ENCODE measurements around the gene MYO1B.
A peak's percentile ranks its signal among the peaks of the same experiment; 100 is the strongest.
"Not testable (repeated sequence)": the region's sequence is repeated elsewhere in the genome, so short reads cannot be mapped to it uniquely, and the experiment has no call there.

MYO1B gene

DNA sequence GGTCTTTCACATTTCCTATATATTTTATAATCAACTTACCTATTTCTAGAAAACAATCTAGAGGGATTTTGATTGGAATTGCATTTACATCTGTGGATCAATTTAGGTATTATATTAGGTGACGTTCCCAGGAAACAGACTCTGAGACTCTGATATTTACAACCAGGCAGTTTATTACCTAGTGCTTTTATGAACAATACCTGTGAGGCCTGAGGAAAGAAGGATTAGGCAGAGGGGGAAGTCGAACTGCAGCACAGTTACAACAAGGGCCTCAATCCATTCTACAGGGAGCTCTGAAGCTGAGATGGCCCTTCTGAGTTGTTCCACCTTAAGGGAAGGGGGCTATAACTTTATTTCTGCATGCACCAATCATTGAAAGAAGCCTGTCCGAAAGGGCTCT, 206.9 kb downstream of the MYO1B start:
- DNase-seq (ENCODE audit: low read depth, low spot score): no peak

DNA sequence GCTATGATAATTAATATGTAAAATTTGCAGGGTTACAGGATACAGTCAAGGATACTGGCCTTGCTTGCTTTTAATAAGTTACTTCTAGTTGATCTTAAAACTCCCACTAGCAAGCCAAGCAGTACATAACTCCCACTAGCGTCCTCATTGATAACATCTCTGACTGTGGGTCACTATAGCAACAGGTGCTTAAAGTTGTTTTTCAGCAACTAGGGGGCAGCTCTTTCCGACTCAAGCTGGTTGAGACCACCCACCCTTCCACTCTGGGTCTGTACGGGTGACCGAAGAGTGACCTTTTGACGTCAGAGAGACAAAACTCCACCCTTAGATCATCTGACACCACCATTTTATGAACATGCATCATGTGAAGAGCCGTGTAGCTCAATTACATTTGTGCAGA, 208.6 kb downstream of the MYO1B start:
- no peak for DNase-seq (ENCODE audit: low read depth, low spot score)

DNA sequence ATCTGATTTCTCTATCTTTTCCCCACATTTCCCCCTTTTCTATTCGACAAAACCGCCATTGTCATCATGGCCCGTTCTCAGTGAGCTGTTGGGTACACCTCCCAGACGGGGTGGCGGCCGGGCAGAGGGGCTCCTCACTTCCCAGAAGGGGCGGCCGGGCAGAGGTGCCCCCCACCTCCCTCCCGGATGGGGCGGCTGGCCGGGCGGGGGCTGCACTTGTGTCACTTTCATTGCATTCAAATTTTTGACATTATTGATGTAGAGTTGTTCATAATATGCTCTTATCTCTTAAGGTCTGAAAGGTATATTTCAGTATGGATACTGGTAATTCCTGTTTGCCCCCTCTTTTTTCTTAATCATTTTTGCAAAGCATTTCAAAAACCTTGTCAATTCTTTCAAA, 211.3 kb downstream of the MYO1B start:
- not testable (repeated sequence) for DNase-seq (ENCODE audit: low read depth, low spot score)

DNA sequence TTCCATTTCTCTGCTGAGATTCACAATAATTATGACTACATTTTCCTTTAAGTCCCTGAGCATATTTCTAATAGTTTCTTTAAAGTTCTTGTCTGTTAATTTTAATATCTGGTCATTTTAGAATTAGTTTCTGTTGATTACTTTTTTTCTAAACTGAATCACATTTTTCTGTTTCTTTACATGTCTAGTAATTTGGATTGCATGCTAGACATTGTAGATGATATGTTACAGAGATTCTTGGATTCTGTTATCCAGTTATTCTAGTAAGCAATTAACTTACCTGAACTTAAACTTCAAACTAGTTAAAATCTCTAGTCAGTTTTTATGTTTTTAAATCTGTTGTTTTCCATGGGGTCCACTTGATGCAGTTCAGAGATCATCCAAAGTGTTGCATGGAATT, 214.0 kb downstream of the MYO1B start:
- no peak for DNase-seq (ENCODE audit: low read depth, low spot score)

DNA sequence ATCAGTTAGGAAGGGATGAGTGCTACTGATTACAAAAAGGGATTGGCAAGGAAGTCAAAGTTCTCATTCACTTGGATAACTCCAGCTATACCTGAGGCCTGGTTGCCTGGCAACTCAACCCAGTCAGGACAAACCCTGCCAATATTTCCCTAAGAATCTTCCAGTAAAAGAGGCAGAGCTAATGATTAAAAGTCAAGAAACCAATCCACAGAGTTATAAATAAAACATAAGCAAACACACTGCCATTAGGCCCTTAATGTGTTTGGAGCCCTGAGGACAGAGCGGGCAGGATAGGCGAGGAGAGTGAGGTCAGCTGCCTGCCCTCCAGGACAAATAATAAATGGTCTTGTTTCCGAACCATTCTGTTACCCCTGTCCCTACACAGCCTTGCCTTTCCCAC, 217.2 kb downstream of the MYO1B start:
- DNase-seq (ENCODE audit: low read depth, low spot score): peak; percentile 30

DNA sequence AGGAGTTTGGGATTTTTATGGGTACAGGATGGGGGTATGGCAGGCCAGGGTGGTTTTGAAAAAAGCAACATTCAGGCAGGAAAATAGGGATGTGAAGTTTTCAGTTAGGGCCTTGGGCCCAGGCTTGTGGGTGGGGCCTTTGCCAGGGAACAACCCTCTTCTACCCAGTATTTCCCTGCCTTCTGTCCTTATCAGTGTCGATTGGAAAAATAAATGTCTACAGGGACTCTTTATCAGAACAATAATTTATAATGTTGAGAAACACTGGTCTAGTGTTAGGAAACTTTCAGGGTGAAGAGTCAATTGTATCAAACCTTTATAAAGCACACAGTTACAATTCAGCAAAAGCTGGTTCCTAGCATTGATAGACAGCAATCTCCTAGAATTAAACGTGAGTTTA, 218.6 kb downstream of the MYO1B start:
- DNase-seq (ENCODE audit: low read depth, low spot score): no peak

DNA sequence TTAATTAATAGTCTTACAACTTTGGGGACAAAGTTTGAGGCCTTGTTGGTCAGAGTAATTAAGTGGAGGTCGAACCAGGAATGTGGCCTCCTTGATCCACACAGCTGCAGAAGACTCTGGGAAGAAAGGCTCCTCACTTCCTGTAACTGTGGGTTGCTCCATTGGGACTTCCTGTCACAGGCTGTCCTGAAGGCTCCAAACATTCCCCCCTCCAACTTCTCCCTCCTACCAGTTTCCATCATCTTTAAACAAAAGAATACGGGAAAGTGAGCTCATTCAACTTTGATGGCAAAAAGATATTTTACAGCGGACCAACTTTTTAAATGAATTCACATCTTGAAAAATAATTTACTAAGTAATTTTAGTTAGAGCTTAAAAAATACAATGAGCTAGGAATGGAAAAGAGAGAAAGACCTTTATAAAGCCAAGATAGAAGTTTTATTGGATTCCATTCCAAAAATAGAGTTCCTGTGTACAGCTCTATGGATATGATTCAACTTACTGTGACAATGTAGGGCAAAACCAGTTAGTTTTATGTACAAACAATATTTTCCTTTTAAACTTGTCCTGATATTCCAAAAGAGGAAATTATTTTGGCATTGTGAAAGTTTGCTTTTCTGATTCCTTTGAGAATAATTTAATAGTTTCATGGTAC, 220.7 kb downstream of the MYO1B start:
- DNase-seq (ENCODE audit: low read depth, low spot score): no peak

DNA sequence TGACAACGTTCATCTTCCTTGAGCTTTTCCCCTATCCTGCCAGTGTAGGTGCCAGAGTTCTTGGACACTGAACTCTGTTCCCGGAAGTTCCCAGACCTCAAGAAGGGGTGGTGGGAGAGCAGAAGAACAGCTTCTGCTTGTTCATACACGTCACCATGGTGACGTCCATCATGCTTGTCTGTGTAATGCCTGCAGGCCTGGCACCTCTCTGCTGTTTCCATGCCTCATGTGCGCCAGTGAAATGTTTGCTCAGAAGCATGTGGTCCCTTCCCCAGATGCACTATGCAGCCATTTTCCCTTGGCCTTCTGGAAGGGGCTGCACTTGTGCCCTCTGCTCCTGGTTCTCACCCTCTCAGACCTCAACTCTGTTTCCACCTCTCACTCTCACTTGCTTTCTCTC, 221.9 kb downstream of the MYO1B start:
- DNase-seq (ENCODE audit: low read depth, low spot score): no peak

DNA sequence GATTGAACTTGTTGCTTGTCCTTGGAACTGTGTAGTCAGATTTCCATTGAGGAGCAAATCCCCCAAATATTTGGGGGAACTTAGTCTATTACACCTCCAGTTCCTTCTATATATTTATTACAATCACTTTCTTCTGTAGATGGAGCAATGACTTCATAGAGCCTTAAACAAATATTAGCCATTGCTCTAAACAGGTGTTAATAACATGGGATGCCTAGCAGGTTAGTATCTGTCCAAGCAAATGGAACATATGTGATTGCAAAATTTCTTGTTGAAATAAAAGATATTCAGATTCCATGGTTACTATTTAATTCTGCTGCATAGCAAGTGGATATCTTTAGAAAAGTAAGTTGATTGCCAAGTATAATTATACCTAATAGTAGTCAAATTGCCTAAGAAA, 225.1 kb downstream of the MYO1B start:
- DNase-seq (ENCODE audit: low read depth, low spot score): no peak

DNA sequence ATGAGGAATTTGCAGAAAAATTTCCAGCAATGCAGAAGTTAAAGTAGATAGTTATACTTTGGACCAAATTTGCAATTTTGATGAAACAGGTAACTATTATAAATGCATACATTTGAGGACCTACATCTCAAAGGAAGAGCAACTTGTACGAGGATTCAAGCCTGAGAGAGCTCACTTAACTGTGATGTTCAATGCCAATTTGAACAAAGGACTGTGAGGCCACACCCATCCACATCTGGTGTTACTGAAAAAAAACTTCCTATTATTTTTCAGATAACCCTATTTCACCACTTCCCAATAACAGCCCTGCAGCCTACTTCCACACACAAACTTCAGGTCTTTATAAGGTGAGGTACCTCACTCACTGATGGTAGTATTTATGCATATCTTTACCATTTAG, 229.3 kb downstream of the MYO1B start:
- no peak for DNase-seq (ENCODE audit: low read depth, low spot score)
